Left lung (tissue), 10 donors: Measurements from ENCODE around the gene JCAD. TPM values are rescaled to one million over a fixed set of nuclear protein-coding genes. Genes with fewer than 3 reads are reported as not detected.
"Not testable (repeated sequence)": the region's sequence is repeated elsewhere in the genome, so short reads cannot be mapped to it uniquely, and the experiment has no call there.

Source experiments
- ATAC-seq: fragments of 200-7000 bp; cut with Tn5 transposase; one replicate; pipeline ENCODE4 v1.9.1; 2020; ENCODE audit warnings: moderate library complexity
- DNase-seq, 4 donors: peaks; one replicate each; pipeline ENCODE4 v3.0.0-alpha.2; 2013 to 2020
- H3K27ac ChIP-seq, 2 donors: fragments of 200-600 bp; sonication (generic) in 1 of 2; one replicate each; pipeline versions ENCODE4 v1.5.0 to v1.8.0; 2020 to 2021
- H3K27me3 ChIP-seq, 2 donors: fragments of 200-600 bp; sonication (generic) in 1 of 2; one replicate each; pipeline versions ENCODE4 v1.5.0 to v1.8.0; 2020 to 2021
- H3K36me3 ChIP-seq, 2 donors: fragments of 200-600 bp; sonication (generic) in 1 of 2; one replicate each; pipeline versions ENCODE4 v1.5.0 to v1.8.0; 2020 to 2021
- H3K4me1 ChIP-seq, 2 donors: fragments of 200-600 bp; one replicate each; pipeline ENCODE4 v1.8.0; 2021
- H3K4me3 ChIP-seq, 2 donors: fragments of 200-600 bp; sonication (generic) in 1 of 2; one replicate each; pipeline versions ENCODE4 v1.5.0 to v1.8.0; 2020 to 2021; ENCODE audit warnings: mild to moderate bottlenecking in 1 of 2
- H3K9me3 ChIP-seq, 2 donors: fragments of 200-600 bp; sonication (generic) in 1 of 2; one replicate each; pipeline versions ENCODE4 v1.5.0 to v1.8.0; 2020 to 2021
- intact Hi-C, 2 donors: fragments of 100-400 bp; cut with DNase I; formaldehyde crosslinking; loops; one replicate each; pipeline versions ENCODE4 v1.11.2 to v1.14.2; 2022
- polyA plus RNA-seq, 6 donors: library from polyadenylated mRNA; unstranded; fragments of 120-200 nt; gene quantifications; one replicate each; pipeline ENCODE4 v1.2.1, GENCODE V29; 2013; ENCODE audit not compliant: insufficient read length in 6 of 6
- total RNA-seq, 2 donors: library from RNA; stranded (reverse); fragmentation: NEBNext Ultra II Directional; extraction: Animal tissue kit (Norgen Biotek cat#: 25700); gene quantifications; one replicate each; pipeline ENCODE4 v1.2.1, GENCODE V29; 2021
- TF ChIP-seq, protein P1 (sequence below), 2 donors: fragments of 200-600 bp; sonication (generic) in 1 of 2; IDR thresholded peaks; one replicate each; pipeline versions ENCODE4 v1.5.0 to v1.8.0; 2021; ENCODE audit warnings: antibody characterized with exemption in 2 of 2
- donor health status: DM: no; HTN: yes; CAD: no.
- donor health status: DM: no; HTN: no; CAD: no.

The JCAD gene
- total and polyA plus RNA-seq, 8 donors, result 28.7 to 88.4 (median 71.0) TPM

DNA sequence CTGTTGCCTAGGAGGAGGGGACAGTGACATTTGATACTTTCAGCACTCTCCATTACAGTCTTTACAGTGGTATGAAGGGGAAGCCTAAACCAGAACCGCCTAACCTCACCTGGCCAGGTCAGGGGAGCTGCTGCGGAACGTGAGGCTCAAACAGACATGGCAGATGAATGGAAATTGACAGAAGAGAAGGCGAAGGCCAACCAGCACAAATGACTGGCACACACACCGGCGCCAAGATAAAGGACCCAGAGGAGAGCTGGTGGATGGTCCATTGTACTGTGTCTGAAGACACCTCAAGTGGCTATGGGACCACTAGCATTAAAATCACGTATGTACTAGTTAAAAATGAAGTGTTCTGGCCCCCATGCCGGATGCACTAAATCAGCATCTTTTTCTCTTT is 53.0 kb downstream of the JCAD start:
- Histone ChIP-seq H3K4me1 (peaks cover 13 to 17% of the 10 kb centered on the region in 2 donors), H3K36me3 (no peaks in the 10 kb centered on the region), H3K27ac (no peak overlapping the region), H3K4me3 (no peak overlapping the region), H3K27me3 (no peaks in the 10 kb centered on the region), H3K9me3 (no peaks in the 10 kb centered on the region)
- intact Hi-C loops, result no loop called here
- no peak for ATAC-seq
- DNase-seq, result no peak
- TF ChIP-seq, protein P1, sequence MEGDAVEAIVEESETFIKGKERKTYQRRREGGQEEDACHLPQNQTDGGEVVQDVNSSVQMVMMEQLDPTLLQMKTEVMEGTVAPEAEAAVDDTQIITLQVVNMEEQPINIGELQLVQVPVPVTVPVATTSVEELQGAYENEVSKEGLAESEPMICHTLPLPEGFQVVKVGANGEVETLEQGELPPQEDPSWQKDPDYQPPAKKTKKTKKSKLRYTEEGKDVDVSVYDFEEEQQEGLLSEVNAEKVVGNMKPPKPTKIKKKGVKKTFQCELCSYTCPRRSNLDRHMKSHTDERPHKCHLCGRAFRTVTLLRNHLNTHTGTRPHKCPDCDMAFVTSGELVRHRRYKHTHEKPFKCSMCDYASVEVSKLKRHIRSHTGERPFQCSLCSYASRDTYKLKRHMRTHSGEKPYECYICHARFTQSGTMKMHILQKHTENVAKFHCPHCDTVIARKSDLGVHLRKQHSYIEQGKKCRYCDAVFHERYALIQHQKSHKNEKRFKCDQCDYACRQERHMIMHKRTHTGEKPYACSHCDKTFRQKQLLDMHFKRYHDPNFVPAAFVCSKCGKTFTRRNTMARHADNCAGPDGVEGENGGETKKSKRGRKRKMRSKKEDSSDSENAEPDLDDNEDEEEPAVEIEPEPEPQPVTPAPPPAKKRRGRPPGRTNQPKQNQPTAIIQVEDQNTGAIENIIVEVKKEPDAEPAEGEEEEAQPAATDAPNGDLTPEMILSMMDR (IDR thresholded peaks at IDR 0.05), result no peak

DNA sequence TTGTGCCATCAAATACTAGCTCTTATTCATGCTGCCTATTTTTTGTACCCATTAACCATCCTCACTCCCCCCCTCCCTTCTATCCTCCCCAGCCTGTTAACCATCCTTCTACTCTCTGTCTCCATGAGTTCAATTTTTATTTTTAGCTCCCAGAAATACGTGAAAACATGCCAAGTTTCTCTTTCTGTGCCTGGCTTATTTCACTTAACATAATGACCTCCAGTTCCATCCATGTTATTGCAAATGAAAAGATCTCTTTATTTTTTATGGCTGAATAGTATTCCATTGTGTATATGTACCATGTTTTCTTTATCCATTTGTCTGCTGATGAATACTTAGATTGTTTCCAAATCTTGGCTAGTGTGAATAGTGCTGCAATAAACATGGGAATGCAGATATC is 54.3 kb downstream of the JCAD start:
- H3K4me3 ChIP-seq, ATAC-seq, H3K9me3 ChIP-seq, H3K36me3 ChIP-seq, H3K27me3 ChIP-seq, intact Hi-C loops, H3K27ac ChIP-seq, DNase-seq: not testable (repeated sequence)
- peaks cover 15 to 22% of the 10 kb centered on the region in 2 donors for H3K4me1 ChIP-seq

DNA sequence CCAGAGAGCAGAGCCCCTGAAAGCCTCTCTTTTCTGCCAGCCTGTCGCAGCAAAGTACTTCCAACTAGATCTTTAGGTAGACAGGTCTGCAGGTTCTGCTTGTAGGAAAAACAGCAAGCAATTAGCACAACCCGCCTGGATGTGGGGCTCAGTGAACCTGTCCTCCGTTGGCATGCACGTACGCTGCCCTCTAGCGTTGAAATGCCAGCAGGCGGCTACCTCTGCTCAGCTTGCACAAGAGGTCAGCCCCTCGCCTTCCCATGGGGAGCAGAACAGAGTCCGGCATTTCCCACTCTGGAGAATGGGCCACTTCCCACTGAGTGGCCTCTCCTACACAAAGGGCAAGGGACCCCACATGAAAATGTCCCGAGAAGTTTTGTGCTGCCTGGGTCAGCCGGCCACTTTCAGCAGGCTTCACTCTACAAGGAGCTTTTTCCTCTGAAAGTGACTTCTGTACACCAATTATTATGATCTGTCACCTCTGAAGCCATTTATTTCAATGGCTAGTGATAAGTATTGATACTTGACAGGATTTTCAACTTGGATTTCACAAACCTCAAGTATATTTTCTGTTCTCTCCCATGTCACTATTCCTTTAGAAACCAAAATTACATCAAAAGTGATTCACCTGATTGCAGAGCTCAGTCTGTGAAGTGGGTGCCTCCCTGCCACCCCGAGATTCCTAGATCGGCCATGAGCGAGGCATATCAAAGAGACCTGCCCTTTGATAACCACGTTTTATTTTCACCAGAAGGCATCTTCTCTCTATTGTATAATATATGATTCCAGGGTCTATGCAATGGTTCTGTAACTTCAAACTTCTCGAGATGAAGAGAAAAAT is 56.7 kb downstream of the JCAD start:
- H3K9me3 ChIP-seq, result no peaks in the 10 kb centered on the region
- peak in 3 of 4 donors; percentile 65 to 88 (median 67) for DNase-seq
- peak overlapping the region in 1 of 2 donors; percentile 69 for H3K27ac ChIP-seq
- H3K36me3 ChIP-seq, result no peaks in the 10 kb centered on the region
- intact Hi-C loops, result no loop called here
- TF ChIP-seq, protein P1 (IDR thresholded peaks at IDR 0.05), result peak; percentile 69 to 76
- H3K4me3 ChIP-seq, result no peak overlapping the region
- H3K4me1 ChIP-seq, result peaks cover 18 to 38% of the 10 kb centered on the region in 2 donors
- H3K27me3 ChIP-seq, result no peaks in the 10 kb centered on the region
- peak; percentile 83 for ATAC-seq

DNA sequence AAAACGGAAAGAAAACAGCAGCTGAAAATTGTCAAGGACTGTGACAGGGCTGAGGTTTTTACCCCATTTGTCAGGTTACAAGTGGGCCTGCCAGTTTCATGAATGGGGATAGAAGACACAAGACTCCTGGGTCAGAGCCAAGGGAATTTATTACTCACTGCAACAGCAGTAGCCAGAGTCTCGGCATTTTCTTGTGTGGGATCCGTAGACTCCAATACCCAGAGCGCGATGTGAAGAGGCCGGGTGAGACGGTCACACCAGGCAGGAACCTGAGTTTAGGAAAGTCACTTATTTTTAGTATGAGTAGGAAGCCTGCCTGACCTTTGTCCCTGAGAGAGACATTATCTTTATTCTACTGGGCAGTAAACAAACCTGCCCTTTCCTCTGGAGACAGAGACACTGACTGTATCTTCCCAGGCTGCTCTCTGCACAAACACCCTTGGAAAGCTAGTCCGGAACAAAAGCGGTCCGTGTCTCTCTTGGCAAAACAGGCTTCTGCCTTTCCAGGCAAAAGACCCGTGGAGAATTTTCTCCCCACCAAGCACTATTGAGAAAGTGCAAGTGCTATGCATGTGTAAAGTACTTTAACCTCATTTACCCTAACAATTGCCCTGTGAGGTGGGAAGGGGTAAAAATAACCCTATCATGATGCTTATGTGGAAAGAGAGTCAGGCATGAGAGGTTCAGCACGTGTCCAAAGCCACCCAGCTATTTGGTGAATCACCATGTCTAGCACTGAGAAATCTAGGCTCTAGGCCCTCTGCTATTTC is 58.4 kb downstream of the JCAD start:
- intact Hi-C loops, result no loop called here

DNA sequence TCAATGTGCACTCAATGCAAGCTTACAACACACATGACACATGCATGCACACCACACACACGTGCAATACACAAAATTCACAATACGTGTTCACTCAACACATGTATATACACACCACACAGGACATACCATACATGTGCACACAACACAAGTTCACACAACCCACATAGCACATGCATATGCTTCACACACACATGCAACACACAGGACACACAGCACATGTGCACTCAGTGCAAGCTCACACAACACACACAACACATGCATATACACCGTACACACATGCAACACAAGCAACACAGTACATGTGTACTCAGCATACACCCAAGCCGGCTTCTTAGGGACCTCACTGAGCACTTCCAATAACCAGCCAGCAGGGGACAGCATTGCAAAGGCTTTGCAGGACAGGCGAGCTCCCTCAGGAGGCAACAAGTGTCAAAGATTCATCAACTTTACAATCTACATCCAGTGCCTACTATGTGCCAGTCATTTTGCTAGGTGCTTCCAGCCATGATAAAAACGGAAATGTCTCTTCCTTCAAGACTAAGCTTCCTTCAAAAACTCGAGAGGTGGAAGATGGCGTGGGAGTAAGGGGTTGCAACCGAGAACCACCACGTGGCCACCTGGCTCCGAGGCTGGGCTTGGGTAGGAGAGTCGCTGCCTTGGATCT is 61.1 kb downstream of the JCAD start:
- no peaks in the 10 kb centered on the region for H3K36me3 ChIP-seq
- DNase-seq (peak in 3 of 4 donors; percentile 71 to 85 (median 73)), ATAC-seq (peak; percentile 82)
- TF ChIP-seq, protein P1 (IDR thresholded peaks at IDR 0.05), result peak; percentile 90 to 99
- no peak overlapping the region for H3K4me3 ChIP-seq
- peaks cover 18 to 38% of the 10 kb centered on the region in 2 donors for H3K4me1 ChIP-seq
- no peaks in the 10 kb centered on the region for H3K9me3 ChIP-seq
- no peaks in the 10 kb centered on the region for H3K27me3 ChIP-seq
- no peak overlapping the region for H3K27ac ChIP-seq
- intact Hi-C loops, result loop anchor here in 1 of 2 donors (10.0 kb wide), 1 partner anchor 387 kb away; no protein-coding TSS in a partner anchor

More for the DNA sequence above, 58.4 kb downstream of the JCAD start:
- TF ChIP-seq, protein P1 (IDR thresholded peaks at IDR 0.05), result no peak
- Histone ChIP-seq H3K4me1 (peaks cover 18 to 38% of the 10 kb centered on the region in 2 donors), H3K4me3 (no peak overlapping the region), H3K9me3 (no peaks in the 10 kb centered on the region), H3K27me3 (no peaks in the 10 kb centered on the region), H3K36me3 (no peaks in the 10 kb centered on the region), H3K27ac (peak overlapping the region; percentile 50 to 69)
- peak; percentile 49 for ATAC-seq
- peak in 2 of 4 donors; percentile 44 to 57 for DNase-seq
